GM19395 (cell line): Measurements from ENCODE around the gene EPYC.
"Not testable (repeated sequence)": the region's sequence is repeated elsewhere in the genome, so short reads cannot be mapped to it uniquely, and the experiment has no call there.

Experiments used
- ATAC-seq: cut with Tn5 transposase; IDR thresholded peaks from one replicate; pipeline ENCODE4 v1.9.1; 2021; ENCODE audit warnings: mild to moderate bottlenecking, moderate library complexity; ENCODE audit not compliant: unreplicated experiment

EPYC gene

GRCh38 chr12:90991952-90992465 lies 12.8 kb downstream of the EPYC start:
- no peak for ATAC-seq

- no peak for ATAC-seq
Measured at GRCh38 chr12:90990611-90991010, 14.2 kb downstream of the EPYC start.

GRCh38 chr12:90989686-90990111 lies 15.1 kb downstream of the EPYC start:
- ATAC-seq: no peak

- no peak for ATAC-seq
Measured at GRCh38 chr12:90987520-90987919, 17.3 kb downstream of the EPYC start.

GRCh38 chr12:90987101-90987500 lies 17.7 kb downstream of the EPYC start:
- ATAC-seq: no peak

GRCh38 chr12:90985331-90985730 lies 19.4 kb downstream of the EPYC start:
- ATAC-seq: not testable (repeated sequence)

GRCh38 chr12:90984114-90984513 lies 20.7 kb downstream of the EPYC start:
- no peak for ATAC-seq

GRCh38 chr12:90982170-90982569 lies 22.6 kb downstream of the EPYC start:
- ATAC-seq: no peak

- no peak for ATAC-seq
Measured at GRCh38 chr12:90979951-90980350, 24.8 kb downstream of the EPYC start.

- ATAC-seq: no peak
Measured at GRCh38 chr12:90979019-90979418, 25.8 kb downstream of the EPYC start.

- ATAC-seq: peak; percentile 85
Measured at GRCh38 chr12:90978117-90978770, 26.5 kb downstream of the EPYC start.

GRCh38 chr12:90977224-90977623 lies 27.5 kb downstream of the EPYC start:
- no peak for ATAC-seq

GRCh38 chr12:90974286-90974685 lies 30.5 kb downstream of the EPYC start:
- no peak for ATAC-seq

- no peak for ATAC-seq
Measured at GRCh38 chr12:90972226-90972625, 32.5 kb downstream of the EPYC start.

- ATAC-seq: no peak
Measured at GRCh38 chr12:90970911-90971310, 33.9 kb downstream of the EPYC start.

- no peak for ATAC-seq
Measured at GRCh38 chr12:90970471-90970870, 34.3 kb downstream of the EPYC start.

GRCh38 chr12:90969851-90970250 lies 34.9 kb downstream of the EPYC start:
- no peak for ATAC-seq

- ATAC-seq: no peak
Measured at GRCh38 chr12:90969346-90969745, 35.4 kb downstream of the EPYC start.

- no peak for ATAC-seq
Measured at GRCh38 chr12:90965204-90965603, 39.6 kb downstream of the EPYC start.

GRCh38 chr12:90964616-90965015 lies 40.2 kb downstream of the EPYC start:
- ATAC-seq: no peak

- ATAC-seq: no peak
Measured at GRCh38 chr12:90963946-90964345, 40.8 kb downstream of the EPYC start.

GRCh38 chr12:90961154-90961553 lies 43.6 kb downstream of the EPYC start:
- ATAC-seq: no peak

- ATAC-seq: peak; percentile 90
Measured at GRCh38 chr12:90959538-90960139, 45.1 kb downstream of the EPYC start.
